Gastrocnemius medialis (tissue), 4 donors: ENCODE data around the gene VTI1A.

Experiments used
- CTCF ChIP-seq, 5 experiments: fragments of 450-650 bp in 3 of 5; fragments of 200-600 bp in 2 of 5; sonication (generic) in 2 of 5; IDR thresholded peaks in 4 of 5; conservative IDR thresholded peaks in 1 of 5; 1 replicate in 4 of 5; 2 replicates in 1 of 5; pipeline ENCODE4 v1.5.1; 2016 to 2019; ENCODE audit warnings: antibody characterized with exemption in 5 of 5, mild to moderate bottlenecking in 3 of 5, moderate library complexity in 3 of 5
- POLR2A ChIP-seq, 2 donors: fragments of 450-650 bp; IDR thresholded peaks; one replicate each; pipeline ENCODE4 v1.6.1; 2017; ENCODE audit warnings: antibody characterized with exemption in 2 of 2, mild to moderate bottlenecking in 2 of 2, moderate library complexity in 2 of 2

GRCh38 chr10:112448888-112449287 is 1.9 kb downstream of the VTI1A start:
- TF ChIP-seq CTCF (IDR thresholded peaks at IDR 0.05 in 4 of 5, conservative IDR thresholded peaks at IDR 0.05 in 1 of 5) (no peak), POLR2A (IDR thresholded peaks at IDR 0.05) (no peak)
